RWPE2 (cell line): ENCODE data around the gene LTBP2.

Experiments
- ATAC-seq: fragments of 200-7000 bp; cut with Tn5 transposase; 3 replicates; pipeline ENCODE4 v1.9.1; 2021; ENCODE audit warnings: low read depth
- DNase-seq: peaks from one replicate; pipeline ENCODE4 v3.0.0-alpha.2; 2020; ENCODE audit warnings: low spot score
- H3K27ac ChIP-seq: fragments of 450-650 bp; 2 replicates; pipeline ENCODE4 v1.5.1; 2017; ENCODE audit warnings: mild to moderate bottlenecking; ENCODE audit not compliant: poor library complexity, severe bottlenecking
- H3K27me3 ChIP-seq: fragments of 250-450 bp; sonication (Bioruptor Pico); 2 replicates; pipeline ENCODE4 v1.5.1; 2021; ENCODE audit warnings: mild to moderate bottlenecking, moderate library complexity; ENCODE audit not compliant: insufficient read depth, poor library complexity, severe bottlenecking
- H3K36me3 ChIP-seq: fragments of 250-450 bp; sonication (Bioruptor Pico); 2 replicates; pipeline ENCODE4 v1.5.1; 2020; ENCODE audit warnings: low read depth, mild to moderate bottlenecking, moderate library complexity
- H3K4me1 ChIP-seq: fragments of 250-450 bp; sonication (Bioruptor Pico); 2 replicates; pipeline ENCODE4 v1.5.1; 2021; ENCODE audit warnings: mild to moderate bottlenecking, moderate library complexity; ENCODE audit not compliant: insufficient read depth, poor library complexity, severe bottlenecking
- H3K4me3 ChIP-seq: fragments of 250-450 bp; sonication (Bioruptor Pico); 2 replicates; pipeline ENCODE4 v1.5.1; 2021; ENCODE audit warnings: mild to moderate bottlenecking, moderate library complexity; ENCODE audit not compliant: severe bottlenecking
- H3K9me3 ChIP-seq: fragments of 250-450 bp; sonication (Bioruptor Pico); 2 replicates; pipeline ENCODE4 v1.5.1; 2021; ENCODE audit warnings: mild to moderate bottlenecking, moderate library complexity; ENCODE audit not compliant: severe bottlenecking
- CTCF ChIP-seq: fragments of 450-650 bp; IDR thresholded peaks from one replicate; pipeline ENCODE4 v1.5.1; 2017; ENCODE audit warnings: mild to moderate bottlenecking, moderate library complexity; ENCODE audit not compliant: poor library complexity, severe bottlenecking

The LTBP2 gene

GRCh38 chr14:74586681-74587362 is 25.2 kb downstream of the LTBP2 start:
- Histone ChIP-seq H3K9me3 (no peaks in the 10 kb centered on the region), H3K4me1 (peaks cover 35% of the 10 kb centered on the region), H3K27ac (peak overlapping the region; percentile 100), H3K36me3 (peaks cover 52% of the 10 kb centered on the region), H3K4me3 (no peak overlapping the region), H3K27me3 (no peaks in the 10 kb centered on the region)
- ATAC-seq (no peak), DNase-seq (peak; percentile 66)
- TF ChIP-seq CTCF: no peak

- Histone ChIP-seq H3K9me3 (no peaks in the 10 kb centered on the region), H3K4me1 (peaks cover 32% of the 10 kb centered on the region), H3K36me3 (peaks cover 51% of the 10 kb centered on the region), H3K4me3 (no peak overlapping the region), H3K27me3 (no peaks in the 10 kb centered on the region), H3K27ac (peak overlapping the region; percentile 100)
- ATAC-seq: no peak
- DNase-seq: peak; percentile 71
- TF ChIP-seq CTCF: no peak
Measured at GRCh38 chr14:74585406-74586335, 26.4 kb downstream of the LTBP2 start.

- H3K27me3 ChIP-seq: no peaks in the 10 kb centered on the region
- H3K4me1 ChIP-seq: peaks cover 39% of the 10 kb centered on the region
- DNase-seq (no peak), ATAC-seq (no peak)
- H3K4me3 ChIP-seq: no peak overlapping the region
- no peaks in the 10 kb centered on the region for H3K9me3 ChIP-seq
- peaks cover 52% of the 10 kb centered on the region for H3K36me3 ChIP-seq
- peak overlapping the region; percentile 100 for H3K27ac ChIP-seq
- no peak for TF ChIP-seq CTCF
Measured at GRCh38 chr14:74584951-74585350, 27.1 kb downstream of the LTBP2 start.

GRCh38 chr14:74583689-74584434 is 28.2 kb downstream of the LTBP2 start:
- peaks cover 50% of the 10 kb centered on the region for H3K4me1 ChIP-seq
- TF ChIP-seq CTCF: no peak
- H3K4me3 ChIP-seq: no peak overlapping the region
- peak overlapping the region; percentile 100 for H3K27ac ChIP-seq
- peaks cover 57% of the 10 kb centered on the region for H3K36me3 ChIP-seq
- peak; percentile 89 for DNase-seq
- H3K27me3 ChIP-seq: no peaks in the 10 kb centered on the region
- H3K9me3 ChIP-seq: no peaks in the 10 kb centered on the region
- peak; percentile 83 for ATAC-seq
